ENCODE measurements around the gene CD2.
"Not testable (repeated sequence)": the region's sequence is repeated elsewhere in the genome, so short reads cannot be mapped to it uniquely, and the experiment has no call there.

CD2 gene

GRCh38 chr1:116733476-116734365, 20.5 kb upstream of the CD2 start:
- no peak for DNase-seq

GRCh38 chr1:116735246-116735645, 19.0 kb upstream of the CD2 start:
- no peak for DNase-seq

- peak; percentile 24 for DNase-seq
Observed at GRCh38 chr1:116737020-116737854, 17.0 kb upstream of the CD2 start.

GRCh38 chr1:116737855-116738321, 16.3 kb upstream of the CD2 start:
- DNase-seq = no peak

- DNase-seq = no peak
Observed at GRCh38 chr1:116738673-116739370, 15.4 kb upstream of the CD2 start.

- no peak for DNase-seq
Observed at GRCh38 chr1:116739371-116740012, 14.7 kb upstream of the CD2 start.

- no peak for DNase-seq
Observed at GRCh38 chr1:116740296-116740695, 13.9 kb upstream of the CD2 start.

GRCh38 chr1:116740746-116741145, 13.5 kb upstream of the CD2 start:
- no peak for DNase-seq

- DNase-seq = no peak
Observed at GRCh38 chr1:116741836-116742565, 12.2 kb upstream of the CD2 start.

GRCh38 chr1:116743535-116743934, 10.7 kb upstream of the CD2 start:
- no peak for DNase-seq

GRCh38 chr1:116748272-116748671, 6.0 kb upstream of the CD2 start:
- DNase-seq = no peak

- DNase-seq = no peak
Observed at GRCh38 chr1:116751146-116751545, 3.1 kb upstream of the CD2 start.

- no peak for DNase-seq
Observed at GRCh38 chr1:116751621-116752020, 2.6 kb upstream of the CD2 start.

GRCh38 chr1:116753312-116753711, 918 bp upstream of the CD2 start:
- no peak for DNase-seq

GRCh38 chr1:116755066-116755465, 836 bp downstream of the CD2 start:
- no peak for DNase-seq

- no peak for DNase-seq
Observed at GRCh38 chr1:116755681-116756080, 1.5 kb downstream of the CD2 start.

- DNase-seq = not testable (repeated sequence)
Observed at GRCh38 chr1:116756092-116756491, 1.9 kb downstream of the CD2 start.

GRCh38 chr1:116758456-116758815, 4.2 kb downstream of the CD2 start:
- DNase-seq = not testable (repeated sequence)

- no peak for DNase-seq
Observed at GRCh38 chr1:116759636-116760035, 5.4 kb downstream of the CD2 start.

GRCh38 chr1:116760487-116760886, 6.3 kb downstream of the CD2 start:
- DNase-seq = no peak

- no peak for DNase-seq
Observed at GRCh38 chr1:116760996-116761665, 6.9 kb downstream of the CD2 start.

Data from COR-L47 (cell line).